Fibroblast of villous mesenchyme (primary cell): ENCODE data around the gene CAB39L. TPM values are rescaled to one million over a fixed set of nuclear protein-coding genes. Genes with fewer than 3 reads are reported as not detected.

Experiments used
- DNase-seq: peaks from one replicate; pipeline ENCODE4 v3.0.0-alpha.2; 2010; ENCODE audit warnings: low read depth
- H3K4me3 ChIP-seq: 2 replicates; pipeline ENCODE4 v1.5.1; 2011; ENCODE audit warnings: low read depth, mild to moderate bottlenecking, low read length
- CTCF ChIP-seq: IDR thresholded peaks from 2 replicates; pipeline ENCODE4 v1.5.1; 2012; ENCODE audit warnings: low read depth, mild to moderate bottlenecking, low read length; ENCODE audit not compliant: insufficient read depth
- total RNA-seq: library from RNA; depleted of rRNA; stranded (reverse); fragments of >200 nt; gene quantifications from 2 replicates; pipeline ENCODE4 v1.2.3, GENCODE V29; 2012

The CAB39L gene
- total RNA-seq, 1 donor: 15.1 TPM

- no peak overlapping the region for H3K4me3 ChIP-seq
- peak; percentile 81 for DNase-seq
- TF ChIP-seq CTCF: no peak
Observed at GRCh38 chr13:49464621-49465325, 20.9 kb upstream of the CAB39L start.

GRCh38 chr13:49464085-49464484, 20.2 kb upstream of the CAB39L start:
- no peak overlapping the region for H3K4me3 ChIP-seq
- DNase-seq: peak; percentile 59
- TF ChIP-seq CTCF: no peak

- no peak overlapping the region for H3K4me3 ChIP-seq
- TF ChIP-seq CTCF: no peak
- DNase-seq: no peak
Observed at GRCh38 chr13:49459580-49459979, 15.7 kb upstream of the CAB39L start.

- no peak for DNase-seq
- H3K4me3 ChIP-seq: no peak overlapping the region
- no peak for TF ChIP-seq CTCF
Observed at GRCh38 chr13:49457221-49457620, 13.4 kb upstream of the CAB39L start.

GRCh38 chr13:49456156-49456555, 12.3 kb upstream of the CAB39L start:
- no peak overlapping the region for H3K4me3 ChIP-seq
- no peak for DNase-seq
- TF ChIP-seq CTCF: no peak

GRCh38 chr13:49455007-49455398, 11.1 kb upstream of the CAB39L start:
- no peak overlapping the region for H3K4me3 ChIP-seq
- no peak for DNase-seq
- TF ChIP-seq CTCF: no peak

GRCh38 chr13:49454388-49455006, 10.6 kb upstream of the CAB39L start:
- peak; percentile 89 for DNase-seq
- H3K4me3 ChIP-seq: peak overlapping the region; percentile 35
- TF ChIP-seq CTCF: no peak
